Heart left ventricle (tissue), 16 donors: ENCODE data around the gene GAMT. TPM values are rescaled to one million over a fixed set of nuclear protein-coding genes. Genes with fewer than 3 reads are reported as not detected.
"Not testable (repeated sequence)": the region's sequence is repeated elsewhere in the genome, so short reads cannot be mapped to it uniquely, and the experiment has no call there.

Experiments used
- ATAC-seq, 4 donors: fragments of 200-7000 bp; cut with Tn5 transposase; one replicate each; pipeline ENCODE4 v1.9.1; 2020 to 2022; ENCODE audit warnings: moderate library complexity in 4 of 4, mild to moderate bottlenecking in 3 of 4, moderate number of reproducible peaks in 1 of 4
- DNase-seq, 5 donors: peaks; one replicate each; pipeline ENCODE4 v3.0.0-alpha.2; 2020
- H3K27ac ChIP-seq, 12 donors: fragments of 200-600 bp; sonication (generic) in 4 of 12; one replicate each; pipeline versions ENCODE4 v1.5.0 to v1.8.0; 2016 to 2022; ENCODE audit warnings: mild to moderate bottlenecking in 2 of 12
- H3K27me3 ChIP-seq, 9 donors: fragments of 200-600 bp; sonication (generic) in 2 of 9; one replicate each; pipeline versions ENCODE4 v1.5.1 to v1.8.0; 2016 to 2022; ENCODE audit warnings: mild to moderate bottlenecking in 3 of 9
- H3K36me3 ChIP-seq, 9 donors: fragments of 200-600 bp; sonication (generic) in 2 of 9; one replicate each; pipeline versions ENCODE4 v1.5.0 to v1.8.0; 2018 to 2022; ENCODE audit warnings: mild to moderate bottlenecking in 2 of 9
- H3K4me1 ChIP-seq, 12 donors: fragments of 200-600 bp; sonication (generic) in 4 of 12; one replicate each; pipeline versions ENCODE4 v1.5.0 to v1.8.0; 2016 to 2022; ENCODE audit warnings: mild to moderate bottlenecking in 3 of 12
- H3K4me3 ChIP-seq, 12 donors: fragments of 200-600 bp; sonication (generic) in 4 of 12; one replicate each; pipeline versions ENCODE4 v1.5.0 to v1.8.0; 2017 to 2022; ENCODE audit warnings: mild to moderate bottlenecking in 9 of 12, moderate library complexity in 4 of 12
- H3K9me3 ChIP-seq, 12 donors: fragments of 200-600 bp; sonication (generic) in 4 of 12; one replicate each; pipeline versions ENCODE4 v1.5.0 to v1.8.0; 2016 to 2022; ENCODE audit warnings: mild to moderate bottlenecking in 1 of 12
- POLR2A ChIP-seq, 2 donors: fragments of 450-650 bp; IDR thresholded peaks; one replicate each; pipeline ENCODE4 v1.6.1; 2017; ENCODE audit warnings: antibody characterized with exemption in 2 of 2, mild to moderate bottlenecking in 2 of 2, moderate library complexity in 2 of 2
- WGBS, 4 donors: extraction: QIAGEN DNeasy Blood & Tissue Kit in 2 of 4; methylation state at CpG; one replicate each; pipeline versions ENCODE4 v1.1.5 to v1.1.7; 2013 to 2018; 5-methylcytosine and 5-hydroxymethylcytosine counted together
- intact Hi-C, 10 donors: fragments of 100-400 bp; cut with DNase I; formaldehyde crosslinking; loops; one replicate each; pipeline versions ENCODE4 v1.11.1 to v1.14.2; 2022
- polyA plus RNA-seq, 2 donors: library from polyadenylated mRNA; stranded (reverse); fragments of 200-250 nt; gene quantifications; one replicate each; pipeline ENCODE4 v1.2.3, GENCODE V29; 2013
- total RNA-seq, 9 donors: library from RNA; depleted of rRNA in 2 of 9; stranded (reverse); fragments of >200 nt in 2 of 9; fragmentation: NEBNext Ultra II Directional in 3 of 9; extraction: Animal tissue kit (Norgen Biotek cat#: 25700) in 3 of 9; gene quantifications; one replicate each; pipeline versions ENCODE4 v1.1.0 to v1.2.4, GENCODE V29; 2016 to 2023
- TF ChIP-seq, protein P1 (sequence below), 12 donors: fragments of 200-600 bp; sonication (generic) in 4 of 12; IDR thresholded peaks; one replicate each; pipeline versions ENCODE4 v1.5.0 to v1.8.0; 2018 to 2022; ENCODE audit warnings: antibody characterized with exemption in 12 of 12, mild to moderate bottlenecking in 5 of 12
- donor health status: ischemic (EF 13 %, LVEDD 7.1; RV severe dilation, severe dysfunction).
- donor health status: healthy with polysubstance abuse.
- donor health status: DM: no; HTN: yes; CAD: no.
- donor health status: DM: no; HTN: no; CAD: no.
- donor health status: ischemic (EF 25% LVEDD 6.9; RV normal size, moderate dysfunction).
- donor health status: ischemic (EF 25% LVEDD 5.7; RV mildly dilated, moderate dysfunction).
- donor health status: healthy.
- donor health status: DM: yes; HTN: yes; CAD: no.
- donor health status: ischemic (EF 35%, LVEDD 5.7; RV mildly dilated, moderate dysfunction).
- donor health status: nonischemic (EF 11% LVEDD 7.7; RV severe dilation, severe dysfunction).
- donor health status: DM: yes; HTN: yes; CAD: no.
- donor health status: PGD.
- donor health status: ischemic (EF 29% LVEDD 5.4; RV normal size, mild dysfunction).
- donor health status: nonischemic (EF 23%, LVEDD 6.1; RV moderate dilation, normal function).

Gene GAMT
- total and polyA plus RNA-seq, 11 donors: 21.9 to 180 (median 62.5) TPM

DNA sequence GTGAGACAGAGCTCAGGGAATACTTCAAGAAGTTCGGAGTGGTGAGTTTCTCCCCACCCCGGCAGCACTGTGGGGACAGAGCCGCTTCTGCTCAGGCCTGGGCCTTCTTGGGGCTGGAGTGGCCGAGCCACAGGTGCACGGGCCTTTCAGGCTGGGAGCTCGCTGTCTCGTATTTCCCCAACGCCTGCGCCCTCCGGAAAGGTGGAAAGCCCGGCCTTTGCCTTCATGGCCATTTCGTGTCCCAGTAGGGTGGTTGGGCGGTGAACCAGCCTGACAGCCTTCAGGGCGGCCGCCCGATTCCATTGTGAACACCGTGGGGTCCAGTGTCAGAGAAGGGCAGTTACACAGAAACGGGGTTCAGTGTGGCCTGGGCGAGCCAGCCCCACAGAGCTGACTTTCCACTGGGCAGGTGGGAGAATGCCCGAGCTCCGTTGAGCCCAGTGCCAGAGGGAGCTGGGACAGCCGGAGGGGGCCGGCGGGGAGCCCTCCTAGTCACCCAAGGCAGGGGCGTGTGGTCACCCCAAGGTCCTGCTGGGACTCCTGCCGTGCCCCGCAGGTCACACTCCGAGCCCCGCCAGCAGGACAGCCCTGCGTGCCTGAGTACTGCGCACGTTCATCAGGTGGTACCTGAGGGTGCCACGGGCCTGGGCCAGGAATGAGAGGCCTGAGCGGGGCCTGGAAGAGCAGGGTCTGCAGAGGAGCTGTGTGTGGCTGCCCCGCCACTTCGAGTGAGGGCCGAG, 20.0 kb upstream of the GAMT start:
- DNase-seq (no peak), ATAC-seq (no peak)
- Histone ChIP-seq H3K36me3 (peaks cover 0 to 87% (median 70%) of the 10 kb centered on the region in 9 donors), H3K27ac (no peak overlapping the region), H3K4me3 (no peak overlapping the region), H3K27me3 (no peaks in the 10 kb centered on the region), H3K9me3 (no peaks in the 10 kb centered on the region), H3K4me1 (peaks cover 0 to 37% (median 27%) of the 10 kb centered on the region in 12 donors)
- no peak for TF ChIP-seq POLR2A (IDR thresholded peaks at IDR 0.05)
- TF ChIP-seq, protein P1, sequence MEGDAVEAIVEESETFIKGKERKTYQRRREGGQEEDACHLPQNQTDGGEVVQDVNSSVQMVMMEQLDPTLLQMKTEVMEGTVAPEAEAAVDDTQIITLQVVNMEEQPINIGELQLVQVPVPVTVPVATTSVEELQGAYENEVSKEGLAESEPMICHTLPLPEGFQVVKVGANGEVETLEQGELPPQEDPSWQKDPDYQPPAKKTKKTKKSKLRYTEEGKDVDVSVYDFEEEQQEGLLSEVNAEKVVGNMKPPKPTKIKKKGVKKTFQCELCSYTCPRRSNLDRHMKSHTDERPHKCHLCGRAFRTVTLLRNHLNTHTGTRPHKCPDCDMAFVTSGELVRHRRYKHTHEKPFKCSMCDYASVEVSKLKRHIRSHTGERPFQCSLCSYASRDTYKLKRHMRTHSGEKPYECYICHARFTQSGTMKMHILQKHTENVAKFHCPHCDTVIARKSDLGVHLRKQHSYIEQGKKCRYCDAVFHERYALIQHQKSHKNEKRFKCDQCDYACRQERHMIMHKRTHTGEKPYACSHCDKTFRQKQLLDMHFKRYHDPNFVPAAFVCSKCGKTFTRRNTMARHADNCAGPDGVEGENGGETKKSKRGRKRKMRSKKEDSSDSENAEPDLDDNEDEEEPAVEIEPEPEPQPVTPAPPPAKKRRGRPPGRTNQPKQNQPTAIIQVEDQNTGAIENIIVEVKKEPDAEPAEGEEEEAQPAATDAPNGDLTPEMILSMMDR (IDR thresholded peaks at IDR 0.05): no peak
- intact Hi-C loops: no loop called here
- 91 to 95% (median 93%) methylated on average over 28 to 37 of the region's 37 CpGs for WGBS, 4 donors

GRCh38 chr19:1420590-1420989, 19.2 kb upstream of the GAMT start:
- no peak overlapping the region for H3K4me3 ChIP-seq
- ATAC-seq (no peak), DNase-seq (no peak)
- peaks cover 7 to 44% (median 35%) of the 10 kb centered on the region in 12 donors for H3K4me1 ChIP-seq
- H3K27ac ChIP-seq: no peak overlapping the region
- TF ChIP-seq, protein P1 (IDR thresholded peaks at IDR 0.05): no peak
- TF ChIP-seq POLR2A (IDR thresholded peaks at IDR 0.05): no peak
- H3K27me3 ChIP-seq: no peaks in the 10 kb centered on the region
- H3K36me3 ChIP-seq: peaks cover 0 to 79% (median 65%) of the 10 kb centered on the region in 9 donors
- intact Hi-C loops: no loop called here
- no peaks in the 10 kb centered on the region for H3K9me3 ChIP-seq
- 90 to 93% (median 91%) methylated on average over 15 of the region's 15 CpGs for WGBS, 4 donors

DNA sequence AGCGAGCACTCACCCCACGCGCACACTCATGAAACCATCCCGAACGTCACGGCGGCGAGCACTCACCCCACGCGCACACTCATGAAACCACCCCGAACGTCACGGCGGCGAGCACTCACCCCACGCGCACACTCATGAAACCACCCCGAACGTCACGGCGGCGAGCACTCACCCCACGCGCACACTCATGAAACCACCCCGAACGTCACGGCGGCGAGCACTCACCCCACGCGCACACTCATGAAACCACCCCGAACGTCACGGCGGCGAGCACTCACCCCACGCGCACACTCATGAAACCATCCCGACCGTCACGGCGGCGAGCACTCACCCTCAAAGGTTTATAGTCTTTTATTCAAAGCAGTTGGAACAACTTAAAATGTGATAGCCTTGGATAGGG, 18.7 kb upstream of the GAMT start:
- H3K27ac ChIP-seq, DNase-seq, ATAC-seq, intact Hi-C loops, H3K4me3 ChIP-seq, H3K9me3 ChIP-seq, H3K27me3 ChIP-seq: not testable (repeated sequence)
- peaks cover 10 to 45% (median 38%) of the 10 kb centered on the region in 12 donors for H3K4me1 ChIP-seq
- peaks cover 0 to 74% (median 60%) of the 10 kb centered on the region in 9 donors for H3K36me3 ChIP-seq
- 92 to 98% (median 96%) methylated on average over 22 to 36 of the region's 43 CpGs for WGBS, 4 donors

- Histone ChIP-seq H3K27me3 (no peaks in the 10 kb centered on the region), H3K36me3 (peaks cover 0 to 66% (median 52%) of the 10 kb centered on the region in 9 donors), H3K9me3 (no peaks in the 10 kb centered on the region), H3K4me3 (no peak overlapping the region), H3K27ac (peak overlapping the region in 9 of 12 donors; percentile 17 to 72 (median 47)), H3K4me1 (peaks cover 10 to 54% (median 45%) of the 10 kb centered on the region in 12 donors)
- TF ChIP-seq POLR2A (IDR thresholded peaks at IDR 0.05): no peak
- TF ChIP-seq, protein P1 (IDR thresholded peaks at IDR 0.05): no peak
- peak in 2 of 5 donors; percentile 7 to 62 for DNase-seq
- ATAC-seq: peak; percentile 24 to 68 (median 46)
- 53 to 71% (median 59%) methylated on average over 20 to 21 of the region's 21 CpGs for WGBS, 4 donors
- intact Hi-C loops: no loop called here
Measured at GRCh38 chr19:1418951-1419738, 17.8 kb upstream of the GAMT start.
